AG09309 (cell line): ENCODE data around the gene ANKRD33.

Experiments
- DNase-seq: peaks from one replicate; pipeline ENCODE4 v3.0.0-alpha.2; 2010; ENCODE audit warnings: low read depth
- H3K4me3 ChIP-seq: 2 replicates; pipeline ENCODE4 v1.5.1; 2011; ENCODE audit warnings: mild to moderate bottlenecking, low read depth, low read length, moderate library complexity; ENCODE audit not compliant: control insufficient read depth
- TF ChIP-seq, protein P1 (sequence below): IDR thresholded peaks from 2 replicates; pipeline ENCODE4 v1.5.1; 2011; ENCODE audit warnings: mild to moderate bottlenecking, low read depth, low read length, inconsistent platforms; ENCODE audit not compliant: insufficient read depth, control insufficient read depth; ENCODE audit errors: missing control alignments

Gene ANKRD33, protein sequence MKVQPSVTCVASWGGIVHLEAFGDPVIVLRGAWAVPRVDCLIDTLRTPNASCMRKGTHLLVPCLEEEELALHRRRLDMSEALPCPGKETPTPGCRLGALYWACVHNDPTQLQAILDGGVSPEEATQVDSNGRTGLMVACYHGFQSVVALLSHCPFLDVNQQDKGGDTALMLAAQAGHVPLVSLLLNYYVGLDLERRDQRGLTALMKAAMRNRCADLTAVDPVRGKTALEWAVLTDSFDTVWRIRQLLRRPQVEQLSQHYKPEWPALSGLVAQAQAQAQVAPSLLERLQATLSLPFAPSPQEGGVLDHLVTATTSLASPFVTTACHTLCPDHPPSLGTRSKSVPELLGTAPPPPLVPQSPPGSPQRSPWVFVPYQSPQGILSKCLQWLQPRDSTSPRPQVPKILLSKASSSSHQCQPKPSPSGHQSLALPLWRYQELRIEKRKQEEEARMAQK

DNA sequence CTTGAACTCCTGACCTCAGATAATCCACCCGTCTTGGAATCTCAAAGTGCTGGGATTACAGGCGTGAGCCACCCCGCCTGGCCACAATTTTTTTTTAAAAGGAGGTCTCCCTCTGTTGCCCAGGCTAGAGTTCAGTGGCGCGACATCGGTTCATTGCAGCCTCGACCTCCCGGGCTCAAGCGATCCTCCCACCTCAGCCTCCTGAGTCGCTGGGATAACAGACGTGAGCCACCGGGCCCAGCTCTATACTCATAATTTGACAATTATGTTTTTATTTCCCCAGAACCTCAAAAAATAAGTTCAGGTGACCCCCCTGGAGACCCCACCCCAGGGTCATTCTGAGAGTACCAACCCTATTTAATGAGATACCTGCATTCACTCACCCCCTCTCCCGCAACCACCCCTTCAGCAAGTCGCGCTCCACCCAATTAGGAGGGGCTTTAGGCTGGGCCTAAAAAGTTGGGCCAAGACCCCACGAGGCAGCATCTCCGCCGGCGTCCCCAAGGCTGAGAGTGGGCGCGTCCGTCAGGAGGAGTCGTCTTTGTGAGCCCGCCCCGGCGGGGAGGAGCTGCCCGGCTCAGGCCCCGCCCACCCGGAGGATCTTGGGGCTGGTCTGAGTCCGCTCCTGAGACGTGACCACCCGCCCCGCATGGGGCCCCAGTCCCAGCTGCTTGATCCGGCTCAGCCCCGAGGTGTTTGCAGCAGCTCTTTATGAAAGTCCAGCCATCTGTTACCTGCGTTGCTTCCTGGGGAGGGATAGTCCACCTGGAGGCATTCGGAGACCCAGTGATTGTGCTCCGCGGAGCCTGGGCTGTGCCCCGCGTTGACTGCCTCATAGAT, at the start of gene ANKRD33:
Gene ANKRD33, plus strand, starts transcription at position 628 of the 840 bp plus-strand sequence. Its CDS starts 84 bp downstream, at position 712.
- no peak for DNase-seq
- H3K4me3 ChIP-seq = no peak within 1 kb of the TSS
- TF ChIP-seq, protein P1, sequence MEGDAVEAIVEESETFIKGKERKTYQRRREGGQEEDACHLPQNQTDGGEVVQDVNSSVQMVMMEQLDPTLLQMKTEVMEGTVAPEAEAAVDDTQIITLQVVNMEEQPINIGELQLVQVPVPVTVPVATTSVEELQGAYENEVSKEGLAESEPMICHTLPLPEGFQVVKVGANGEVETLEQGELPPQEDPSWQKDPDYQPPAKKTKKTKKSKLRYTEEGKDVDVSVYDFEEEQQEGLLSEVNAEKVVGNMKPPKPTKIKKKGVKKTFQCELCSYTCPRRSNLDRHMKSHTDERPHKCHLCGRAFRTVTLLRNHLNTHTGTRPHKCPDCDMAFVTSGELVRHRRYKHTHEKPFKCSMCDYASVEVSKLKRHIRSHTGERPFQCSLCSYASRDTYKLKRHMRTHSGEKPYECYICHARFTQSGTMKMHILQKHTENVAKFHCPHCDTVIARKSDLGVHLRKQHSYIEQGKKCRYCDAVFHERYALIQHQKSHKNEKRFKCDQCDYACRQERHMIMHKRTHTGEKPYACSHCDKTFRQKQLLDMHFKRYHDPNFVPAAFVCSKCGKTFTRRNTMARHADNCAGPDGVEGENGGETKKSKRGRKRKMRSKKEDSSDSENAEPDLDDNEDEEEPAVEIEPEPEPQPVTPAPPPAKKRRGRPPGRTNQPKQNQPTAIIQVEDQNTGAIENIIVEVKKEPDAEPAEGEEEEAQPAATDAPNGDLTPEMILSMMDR = no peak

DNA sequence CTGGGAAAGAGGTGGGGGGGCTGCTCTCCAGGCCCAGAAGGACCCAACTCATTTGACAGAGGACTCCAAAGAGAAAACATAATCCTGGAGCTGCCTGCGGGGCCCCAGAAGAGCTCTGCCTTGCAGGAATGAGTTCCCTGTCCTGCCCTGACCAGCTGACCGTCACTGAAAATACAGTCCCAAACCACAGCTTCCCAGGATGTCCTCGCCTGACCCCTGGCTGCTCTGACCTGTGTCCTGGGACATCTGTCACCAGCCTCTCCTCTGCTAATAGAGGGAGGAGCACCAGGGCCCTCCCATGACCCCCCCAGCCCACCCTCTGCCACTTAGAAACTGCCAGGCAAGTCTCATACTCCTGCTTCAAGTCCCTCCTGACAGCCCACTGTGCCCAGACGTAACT, 49.1 kb upstream of the ANKRD33 start:
- TF ChIP-seq, protein P1 = no peak
- no peak overlapping the region for H3K4me3 ChIP-seq
- DNase-seq = no peak

DNA sequence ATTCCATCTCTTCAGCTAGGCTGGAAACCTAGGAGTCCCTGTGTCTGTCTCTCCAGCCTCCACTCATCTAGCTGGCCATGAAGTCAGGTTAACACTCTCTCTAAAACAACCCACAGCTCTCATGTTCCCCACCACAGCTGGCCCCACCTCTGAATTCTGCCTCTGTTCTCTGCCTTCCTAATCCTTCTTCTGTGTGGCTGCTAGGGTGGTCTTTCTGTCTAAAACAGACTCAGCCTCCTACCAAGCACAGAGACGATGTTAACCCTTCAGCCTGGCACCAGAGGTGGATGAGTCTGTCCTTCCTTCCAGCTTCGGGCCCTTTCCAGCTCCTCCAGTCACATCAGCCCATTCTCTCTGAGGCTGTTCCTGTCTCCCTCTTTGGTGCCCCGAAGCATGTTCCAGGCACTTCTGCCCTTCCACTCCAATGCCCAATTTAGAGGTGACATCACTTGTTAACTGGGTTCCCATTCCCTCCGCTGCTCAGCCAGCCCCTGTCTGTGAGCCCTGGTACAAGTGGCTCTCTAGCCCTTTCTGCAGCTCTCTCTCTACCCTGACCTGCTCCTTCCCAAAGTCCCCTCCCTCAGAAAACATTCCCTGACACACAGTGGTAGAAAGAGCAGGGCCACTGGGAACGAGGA, 48.5 kb upstream of the ANKRD33 start:
- TF ChIP-seq, protein P1 = no peak
- H3K4me3 ChIP-seq = no peak overlapping the region
- DNase-seq = no peak

DNA sequence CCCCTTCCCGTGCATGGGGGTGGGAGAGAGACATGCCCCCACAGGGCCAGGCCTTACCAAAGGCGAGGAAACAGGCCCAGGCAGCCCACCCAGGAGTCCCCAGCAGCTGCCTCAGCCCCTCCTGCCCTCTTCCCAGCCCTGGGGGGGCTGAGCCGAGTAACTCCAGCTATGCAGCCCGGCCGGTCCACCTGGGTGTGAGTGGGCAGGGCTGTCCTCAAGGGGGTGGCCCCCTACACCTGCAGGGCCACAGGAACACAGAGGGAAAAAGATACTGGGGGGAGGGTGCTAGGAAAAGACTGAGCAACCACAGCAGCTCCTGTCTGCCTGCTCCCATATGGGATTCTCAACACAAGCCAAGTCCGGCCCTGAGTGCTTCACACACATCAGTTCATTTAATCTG, 46.9 kb upstream of the ANKRD33 start:
- DNase-seq = no peak
- TF ChIP-seq, protein P1 = no peak
- H3K4me3 ChIP-seq = no peak overlapping the region

DNA sequence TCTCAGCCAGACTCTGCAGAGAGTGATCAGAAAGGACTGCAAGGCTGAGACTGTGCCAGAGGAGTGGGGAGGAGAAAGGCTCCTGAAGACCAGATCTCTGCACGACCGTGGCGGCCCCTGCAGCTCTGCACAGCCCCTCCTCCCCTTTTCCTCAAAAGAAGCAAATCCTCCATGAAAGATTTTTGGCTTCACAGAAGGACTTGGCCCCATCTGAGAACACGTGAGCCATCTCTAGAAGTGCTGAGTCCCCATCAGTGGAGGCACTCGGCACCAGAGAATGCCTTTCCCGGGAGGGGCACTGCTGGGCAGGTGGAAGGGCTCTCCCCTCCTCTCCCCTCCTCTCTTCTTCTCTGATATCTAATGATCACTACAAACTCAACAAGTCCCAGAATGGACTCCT, 46.2 kb upstream of the ANKRD33 start:
- DNase-seq = no peak
- no peak overlapping the region for H3K4me3 ChIP-seq
- TF ChIP-seq, protein P1 = no peak

DNA sequence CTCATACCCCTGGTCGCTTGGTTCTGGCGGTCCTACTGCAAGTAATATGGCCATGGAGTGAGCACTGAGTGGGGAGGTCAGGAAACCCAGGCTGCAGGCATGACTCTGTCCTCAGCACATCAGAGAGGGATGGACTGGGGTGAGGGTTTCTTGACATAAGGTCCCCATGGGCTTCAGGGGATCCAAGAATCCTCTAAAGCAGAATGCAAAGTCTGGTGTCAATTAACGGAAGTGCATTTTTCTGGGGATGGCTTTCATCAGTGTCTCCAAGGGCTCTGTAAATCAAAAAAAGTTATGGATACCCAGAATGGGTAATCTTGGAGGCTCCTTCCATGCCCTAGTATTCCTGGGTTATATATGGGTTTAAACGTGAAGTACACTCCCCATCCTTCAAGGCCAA, 43.0 kb upstream of the ANKRD33 start:
- no peak for DNase-seq
- no peak overlapping the region for H3K4me3 ChIP-seq
- TF ChIP-seq, protein P1 = no peak
